Neutrophil (primary cell): Measurements from ENCODE around the gene TEX48.

Experiments
- H3K27ac ChIP-seq: fragments of 200-600 bp; sonication (generic); 2 replicates; pipeline ENCODE4 v1.5.1; 2016; ENCODE audit warnings: mild to moderate bottlenecking, moderate library complexity
- H3K27me3 ChIP-seq: fragments of 200-600 bp; sonication (generic); 2 replicates; pipeline ENCODE4 v1.6.0; 2016; ENCODE audit warnings: mild to moderate bottlenecking
- H3K36me3 ChIP-seq: fragments of 200-600 bp; sonication (generic); 2 replicates; pipeline ENCODE4 v1.5.1; 2017
- H3K4me1 ChIP-seq, 2 experiments: fragments of 200-600 bp in 1 of 2; sonication (generic) in 1 of 2; 1 replicate in 1 of 2; 2 replicates in 1 of 2; pipeline versions ENCODE4 v1.5.1 to v1.6.1; 2013 to 2016; ENCODE audit warnings: low read depth in 1 of 2, low read length in 1 of 2, mild to moderate bottlenecking in 1 of 2, moderate library complexity in 1 of 2; ENCODE audit not compliant: control insufficient read depth in 1 of 2, insufficient read depth in 1 of 2
- H3K4me3 ChIP-seq, 2 experiments: fragments of 200-600 bp in 1 of 2; sonication (generic) in 1 of 2; 1 replicate in 1 of 2; 2 replicates in 1 of 2; pipeline ENCODE4 v1.5.1; 2013 to 2016; ENCODE audit warnings: low read depth in 1 of 2, low read length in 1 of 2, mild to moderate bottlenecking in 1 of 2, moderate library complexity in 1 of 2
- H3K9me3 ChIP-seq: fragments of 200-600 bp; sonication (generic); 2 replicates; pipeline ENCODE4 v1.5.1; 2016
- TF ChIP-seq, protein P1 (sequence below): fragments of 200-600 bp; sonication (generic); IDR thresholded peaks from 2 replicates; pipeline ENCODE4 v1.5.1; 2016; ENCODE audit warnings: antibody characterized with exemption

The TEX48 gene, protein sequence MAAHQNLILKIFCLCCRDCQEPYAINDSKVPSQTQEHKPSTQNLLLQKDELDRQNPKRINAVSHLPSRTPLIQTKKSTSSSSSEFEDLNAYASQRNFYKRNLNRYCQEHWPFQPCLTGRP

DNA sequence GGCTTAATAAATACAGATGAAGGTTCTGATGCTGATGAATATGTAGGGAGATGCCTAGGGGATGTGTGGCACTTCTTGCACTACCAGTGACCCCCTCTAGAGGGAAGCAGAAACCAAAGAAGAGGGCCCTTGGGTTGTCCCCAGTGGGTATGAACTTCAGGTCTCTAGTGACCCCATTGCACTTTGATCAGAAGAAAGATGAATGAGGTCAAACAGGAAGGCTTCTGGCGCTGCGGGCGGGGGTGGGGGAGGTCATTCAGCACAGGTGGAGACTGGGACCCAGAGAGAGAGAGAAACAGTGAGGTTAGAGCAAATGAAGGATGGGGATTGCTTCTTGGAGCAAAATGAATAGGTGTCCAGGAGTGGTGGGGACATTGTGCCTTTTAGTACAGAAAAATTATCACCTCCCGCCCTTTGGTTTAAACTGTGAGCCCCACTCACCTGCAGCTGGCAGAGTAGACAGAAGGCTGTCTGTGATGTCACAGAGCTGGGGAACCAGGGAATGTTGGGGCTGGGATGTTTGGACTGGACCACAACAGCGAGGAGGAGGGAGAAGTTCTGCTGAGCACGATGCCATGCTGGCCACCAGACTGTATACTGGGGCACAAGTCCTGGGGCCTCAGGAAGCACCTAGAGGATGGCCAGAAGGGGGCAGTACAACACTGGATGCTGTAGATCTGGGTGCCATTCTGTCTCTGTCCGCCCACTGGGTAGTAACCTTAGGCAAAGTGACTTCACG, at the start of gene TEX48:
Gene TEX48 (minus strand): TSS at position 599 of the 739 bp plus-strand sequence. CDS start 10,469 bp downstream, outside the sequence.
- Histone ChIP-seq H3K4me1 (no peaks in the 10 kb centered on the region), H3K27ac (no peak within 1 kb of the TSS), H3K27me3 (peaks cover 14% of the 10 kb centered on the region), H3K4me3 (no peak within 1 kb of the TSS), H3K9me3 (no peaks in the 10 kb centered on the region), H3K36me3 (no peaks in the 10 kb centered on the region)
- TF ChIP-seq, protein P1, sequence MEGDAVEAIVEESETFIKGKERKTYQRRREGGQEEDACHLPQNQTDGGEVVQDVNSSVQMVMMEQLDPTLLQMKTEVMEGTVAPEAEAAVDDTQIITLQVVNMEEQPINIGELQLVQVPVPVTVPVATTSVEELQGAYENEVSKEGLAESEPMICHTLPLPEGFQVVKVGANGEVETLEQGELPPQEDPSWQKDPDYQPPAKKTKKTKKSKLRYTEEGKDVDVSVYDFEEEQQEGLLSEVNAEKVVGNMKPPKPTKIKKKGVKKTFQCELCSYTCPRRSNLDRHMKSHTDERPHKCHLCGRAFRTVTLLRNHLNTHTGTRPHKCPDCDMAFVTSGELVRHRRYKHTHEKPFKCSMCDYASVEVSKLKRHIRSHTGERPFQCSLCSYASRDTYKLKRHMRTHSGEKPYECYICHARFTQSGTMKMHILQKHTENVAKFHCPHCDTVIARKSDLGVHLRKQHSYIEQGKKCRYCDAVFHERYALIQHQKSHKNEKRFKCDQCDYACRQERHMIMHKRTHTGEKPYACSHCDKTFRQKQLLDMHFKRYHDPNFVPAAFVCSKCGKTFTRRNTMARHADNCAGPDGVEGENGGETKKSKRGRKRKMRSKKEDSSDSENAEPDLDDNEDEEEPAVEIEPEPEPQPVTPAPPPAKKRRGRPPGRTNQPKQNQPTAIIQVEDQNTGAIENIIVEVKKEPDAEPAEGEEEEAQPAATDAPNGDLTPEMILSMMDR: peak; percentile 54

DNA sequence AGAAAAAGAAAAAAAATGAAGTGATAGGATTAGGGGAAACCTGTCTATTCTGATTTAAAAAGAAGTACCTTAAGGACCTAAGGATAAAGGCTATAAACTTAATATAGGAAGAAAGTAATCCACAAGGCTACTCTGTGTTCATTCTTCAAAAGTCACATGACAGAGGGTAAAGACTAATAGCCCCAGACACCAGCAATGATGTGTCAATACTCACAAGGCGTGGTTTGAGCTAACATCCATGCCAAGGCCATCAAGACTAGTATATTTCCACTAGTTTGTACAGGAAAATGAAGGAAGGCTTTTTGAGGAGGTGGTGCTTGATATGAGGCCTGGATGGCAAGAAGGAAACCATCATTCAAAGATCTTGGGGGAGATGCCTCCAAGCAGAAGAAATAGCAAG, 49.7 kb upstream of the TEX48 start:
- H3K27ac ChIP-seq: no peak overlapping the region
- TF ChIP-seq, protein P1: no peak

DNA sequence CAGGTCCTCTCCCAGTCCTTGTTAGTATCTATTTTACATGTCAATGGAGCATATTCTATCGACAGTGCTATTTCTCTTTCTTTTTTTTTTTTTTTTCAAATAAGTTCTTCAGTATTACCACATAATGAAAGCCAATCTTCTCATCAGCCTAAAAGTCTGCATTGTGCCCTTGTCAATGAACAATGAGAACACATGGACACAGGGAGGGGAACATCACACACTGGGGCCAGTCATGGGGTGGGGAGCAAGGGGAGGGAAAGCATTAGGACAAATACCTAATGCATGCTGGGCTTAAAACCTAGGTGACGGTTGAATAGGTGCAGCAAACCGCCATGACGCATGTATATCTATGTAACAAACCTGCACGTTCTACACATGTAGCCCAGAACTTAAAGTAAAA, 47.7 kb upstream of the TEX48 start:
- H3K36me3 ChIP-seq: no peaks in the 10 kb centered on the region
- no peak overlapping the region for H3K27ac ChIP-seq
- TF ChIP-seq, protein P1: no peak
- no peaks in the 10 kb centered on the region for H3K9me3 ChIP-seq
- no peak overlapping the region for H3K4me3 ChIP-seq
- H3K4me1 ChIP-seq: no peaks in the 10 kb centered on the region
- H3K27me3 ChIP-seq: peaks cover 4% of the 10 kb centered on the region

More for the DNA sequence above, 49.7 kb upstream of the TEX48 start:
- Histone ChIP-seq H3K4me1 (no peaks in the 10 kb centered on the region), H3K36me3 (no peaks in the 10 kb centered on the region), H3K9me3 (no peaks in the 10 kb centered on the region), H3K27me3 (peaks cover 19% of the 10 kb centered on the region), H3K4me3 (no peak overlapping the region)

DNA sequence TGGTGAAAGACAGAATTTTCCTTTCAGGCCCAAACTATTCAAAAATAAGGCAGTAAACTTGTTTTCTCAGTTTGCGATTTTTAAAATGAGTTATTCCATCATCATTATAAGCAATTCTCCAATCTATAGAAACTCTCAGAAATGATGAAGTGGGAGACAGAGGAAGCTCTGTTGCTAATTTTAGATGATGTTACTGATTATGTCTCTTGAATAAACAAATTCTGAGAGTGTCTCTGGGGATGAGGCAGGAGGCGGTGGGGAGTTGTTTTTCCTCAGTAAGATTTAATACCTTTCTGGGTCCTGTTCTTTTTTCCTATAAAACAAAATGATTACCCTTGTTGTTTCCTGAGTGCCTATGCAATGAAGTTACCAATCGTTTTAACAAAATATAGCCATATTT, 43.9 kb upstream of the TEX48 start:
- TF ChIP-seq, protein P1: no peak

DNA sequence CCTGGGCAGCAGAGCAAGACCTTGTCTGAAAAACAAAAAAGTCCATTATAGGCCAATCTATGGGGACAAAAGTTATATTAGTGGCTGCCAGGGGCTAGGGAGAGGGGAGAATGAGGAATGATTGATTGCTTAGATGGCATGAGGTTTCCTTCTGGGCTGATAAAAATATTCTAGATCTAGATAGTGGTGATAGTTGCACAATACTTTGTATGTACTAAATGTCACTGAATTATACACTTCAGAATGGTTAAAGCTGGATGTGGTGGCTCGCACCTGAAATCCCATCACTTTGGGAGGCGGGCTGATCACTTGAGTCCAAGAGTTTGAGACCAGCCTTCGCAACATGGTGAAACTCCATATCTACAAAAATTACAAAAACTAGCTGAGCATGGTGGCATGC, 42.8 kb upstream of the TEX48 start:
- TF ChIP-seq, protein P1: no peak

More for the DNA sequence above, 43.9 kb upstream of the TEX48 start:
- H3K36me3 ChIP-seq: no peaks in the 10 kb centered on the region
- no peak overlapping the region for H3K4me3 ChIP-seq
- no peak overlapping the region for H3K27ac ChIP-seq
- no peaks in the 10 kb centered on the region for H3K9me3 ChIP-seq
- no peaks in the 10 kb centered on the region for H3K4me1 ChIP-seq
- peaks cover 5% of the 10 kb centered on the region for H3K27me3 ChIP-seq

More for the DNA sequence above, 42.8 kb upstream of the TEX48 start:
- no peak overlapping the region for H3K4me3 ChIP-seq
- H3K27me3 ChIP-seq: peaks cover 5% of the 10 kb centered on the region
- H3K4me1 ChIP-seq: no peaks in the 10 kb centered on the region
- H3K36me3 ChIP-seq: no peaks in the 10 kb centered on the region
- no peaks in the 10 kb centered on the region for H3K9me3 ChIP-seq
- H3K27ac ChIP-seq: no peak overlapping the region
